Measurements from ENCODE around the gene MYO7B. TPM values are rescaled to one million over a fixed set of nuclear protein-coding genes. Genes with fewer than 3 reads are reported as not detected.

The MYO7B gene
- polyA plus RNA-seq, 4 donors: 85.6 to 617 (median 462) TPM

DNA sequence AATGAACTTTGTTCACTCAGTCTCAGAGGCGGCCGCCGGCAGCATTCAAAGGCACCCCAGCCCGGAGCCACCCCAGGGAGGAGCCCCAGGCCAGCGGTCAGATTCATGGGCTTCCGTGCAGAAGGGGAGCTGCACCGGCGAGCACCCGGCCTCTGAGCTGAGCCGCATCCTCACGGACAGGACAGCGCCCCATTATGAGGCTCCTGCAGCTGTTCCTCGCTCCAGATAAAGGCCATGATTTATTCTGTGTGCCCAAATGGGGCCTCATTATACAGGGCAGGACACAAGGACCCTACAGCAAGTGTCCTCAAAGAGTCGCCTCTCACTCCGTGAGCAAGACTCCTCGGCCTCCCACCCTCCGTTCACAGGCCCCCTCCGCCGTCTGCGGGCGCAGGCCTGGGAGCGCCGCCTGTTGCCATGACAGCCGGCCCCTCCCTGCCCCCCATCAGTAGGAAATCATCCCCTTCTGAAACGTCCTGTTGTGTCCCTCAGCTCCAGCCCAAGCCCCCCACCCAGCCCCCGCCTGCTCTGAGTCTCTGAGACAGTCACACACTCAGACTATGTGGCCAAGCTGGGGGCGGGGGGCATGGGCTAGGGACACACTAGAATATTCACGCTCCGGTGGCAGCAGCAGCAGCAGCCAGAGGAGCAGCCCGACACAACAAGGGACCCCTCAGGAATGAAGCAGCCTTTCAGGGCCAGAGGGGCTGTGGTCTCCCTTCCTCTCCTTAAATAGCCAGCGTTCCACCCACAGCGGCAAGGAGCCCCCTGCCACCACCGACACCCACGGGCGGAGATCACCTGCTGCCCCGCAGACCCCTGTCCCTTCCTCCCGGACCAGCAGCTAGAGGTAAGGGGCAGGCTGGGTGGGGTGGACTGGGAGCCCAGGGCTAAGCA lies 110.2 kb downstream of the MYO7B start, which contains the start of gene GPR17:
Gene GPR17 (plus strand): TSS at position 759 of the 897 bp plus-strand sequence. CDS start 4,583 bp downstream, outside the sequence.
- WGBS, 3 donors: 42 to 64% (median 62%) methylated on average over 36 to 37 of the region's 37 CpGs
- Histone ChIP-seq H3K36me3 (ENCODE audit: control insufficient read depth in 3 of 3, insufficient read depth in 2 of 3, low read depth in 1 of 3, low read length in 3 of 3) (peaks cover 0 to 4% (median 0%) of the 10 kb centered on the region in 3 donors), H3K27ac (ENCODE audit: low read depth in 1 of 3, low read length in 2 of 3) (peak within 1 kb of the TSS in 1 of 3 donors; percentile 43), H3K9me3 (ENCODE audit: control insufficient read depth in 2 of 2, insufficient read depth in 1 of 2, low read depth in 1 of 2, low read length in 1 of 2) (no peaks in the 10 kb centered on the region), H3K4me3 (ENCODE audit: low read depth in 1 of 3, low read length in 3 of 3) (no peak within 1 kb of the TSS), H3K27me3 (ENCODE audit: control insufficient read depth in 3 of 3, insufficient read depth in 3 of 3, low read length in 3 of 3) (no peaks in the 10 kb centered on the region), H3K4me1 (ENCODE audit: control insufficient read depth in 3 of 3, insufficient read depth in 2 of 3, low read depth in 1 of 3, low read length in 2 of 3) (peaks cover 0 to 7% (median 0%) of the 10 kb centered on the region in 3 donors)
- no peak for FAIRE-seq
- DNase-seq: peak; percentile 47 to 66

DNA sequence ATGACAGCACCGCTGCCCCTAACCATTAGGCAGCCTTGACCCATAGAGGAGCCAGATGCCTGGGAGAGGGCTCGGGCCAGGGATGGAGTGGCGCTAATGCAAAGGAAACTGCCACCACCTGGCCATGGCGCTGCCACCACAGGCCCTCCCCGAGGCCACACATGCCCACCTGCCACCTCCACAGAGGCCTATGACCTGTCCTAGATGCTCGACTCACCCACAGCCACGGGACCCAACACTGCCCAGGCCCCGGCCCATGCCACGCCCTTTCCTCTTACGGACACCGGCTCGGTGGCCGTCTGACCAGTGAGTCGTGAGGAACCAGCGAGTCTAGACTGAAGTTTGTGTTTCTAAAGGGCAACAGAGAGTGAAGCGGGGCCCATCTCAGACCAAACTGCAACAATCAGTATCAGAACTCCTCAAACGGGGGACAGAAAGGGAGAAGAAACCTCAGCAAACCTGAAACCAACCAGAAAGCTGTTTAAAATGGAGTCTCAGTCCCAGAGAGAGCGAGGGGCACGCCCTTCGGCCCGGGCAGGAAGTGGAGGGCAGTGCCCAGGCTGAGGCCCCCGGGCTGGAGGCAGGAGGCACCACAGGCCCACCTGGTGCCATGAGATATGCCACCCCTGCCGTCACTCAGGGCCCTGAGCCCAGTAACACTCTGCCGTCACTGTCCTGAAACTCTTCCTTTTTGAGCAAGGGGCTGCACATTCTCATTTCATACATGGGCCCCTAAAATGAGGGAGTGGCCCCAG lies 111.2 kb downstream of the MYO7B start:
- H3K36me3 ChIP-seq (ENCODE audit: control insufficient read depth in 3 of 3, insufficient read depth in 2 of 3, low read depth in 1 of 3, low read length in 3 of 3): peaks cover 0 to 4% (median 0%) of the 10 kb centered on the region in 3 donors
- no peak overlapping the region for H3K4me3 ChIP-seq (ENCODE audit: low read depth in 1 of 3, low read length in 3 of 3)
- peaks cover 0 to 7% (median 0%) of the 10 kb centered on the region in 3 donors for H3K4me1 ChIP-seq (ENCODE audit: control insufficient read depth in 3 of 3, insufficient read depth in 2 of 3, low read depth in 1 of 3, low read length in 2 of 3)
- no peak for DNase-seq
- H3K27ac ChIP-seq (ENCODE audit: low read depth in 1 of 3, low read length in 2 of 3): peak overlapping the region in 1 of 3 donors; percentile 43
- 67 to 72% (median 70%) methylated on average over 23 to 24 of the region's 24 CpGs for WGBS, 3 donors
- H3K27me3 ChIP-seq (ENCODE audit: control insufficient read depth in 3 of 3, insufficient read depth in 3 of 3, low read length in 3 of 3): no peaks in the 10 kb centered on the region
- no peaks in the 10 kb centered on the region for H3K9me3 ChIP-seq (ENCODE audit: control insufficient read depth in 2 of 2, insufficient read depth in 1 of 2, low read depth in 1 of 2, low read length in 1 of 2)
- no peak for FAIRE-seq

DNA sequence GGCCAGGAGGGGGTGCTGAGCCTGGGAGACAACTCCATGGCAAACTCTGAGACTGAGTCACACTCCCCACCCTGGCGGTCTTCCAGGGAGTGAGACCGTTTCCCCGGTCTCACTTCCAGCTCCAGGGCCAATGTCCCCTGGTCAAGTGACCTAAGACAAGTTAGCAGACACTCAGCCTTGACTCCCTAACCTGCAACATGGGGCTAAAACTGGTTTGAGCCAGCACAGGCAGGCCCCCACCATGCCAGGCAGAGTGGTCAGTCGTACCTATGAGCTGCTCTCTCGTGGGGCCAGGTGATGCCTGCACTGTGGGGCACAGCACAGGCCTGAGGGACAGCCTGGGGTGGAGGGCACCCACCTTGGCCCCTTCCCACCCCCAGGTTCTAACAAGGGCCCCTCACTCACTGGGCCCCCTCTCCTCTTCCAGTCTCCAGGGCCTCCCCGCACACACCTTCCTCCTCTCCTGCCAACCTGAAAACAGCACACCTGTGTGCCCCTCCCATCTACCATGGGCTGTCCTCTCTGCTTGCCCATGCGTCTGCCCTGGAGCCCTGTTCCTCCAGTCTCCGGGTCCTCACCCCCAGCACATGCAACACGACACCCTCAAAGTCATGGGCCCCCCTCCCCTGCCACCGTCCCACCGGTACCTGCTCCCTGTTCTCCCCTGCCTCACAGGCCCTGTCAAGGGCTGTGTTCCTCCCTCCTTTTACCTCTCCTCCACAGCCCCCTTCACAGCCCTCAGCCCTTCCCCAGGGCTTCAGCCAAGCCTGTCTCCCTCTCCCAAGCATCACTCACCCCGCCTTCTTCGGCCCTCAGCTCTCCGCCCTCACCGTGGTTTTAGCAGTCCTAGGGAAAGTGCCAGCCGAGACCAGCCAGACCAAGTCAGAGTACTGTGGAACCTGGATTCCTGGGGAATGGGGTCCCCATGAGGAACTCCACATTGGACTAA lies 112.0 kb downstream of the MYO7B start:
- H3K4me3 ChIP-seq (ENCODE audit: low read depth in 1 of 3, low read length in 3 of 3): no peak overlapping the region
- WGBS, 3 donors: 70 to 79% (median 78%) methylated on average over 14 to 16 of the region's 16 CpGs
- no peaks in the 10 kb centered on the region for H3K9me3 ChIP-seq (ENCODE audit: control insufficient read depth in 2 of 2, insufficient read depth in 1 of 2, low read depth in 1 of 2, low read length in 1 of 2)
- H3K4me1 ChIP-seq (ENCODE audit: control insufficient read depth in 3 of 3, insufficient read depth in 2 of 3, low read depth in 1 of 3, low read length in 2 of 3): peaks cover 0 to 7% (median 0%) of the 10 kb centered on the region in 3 donors
- FAIRE-seq: no peak
- no peaks in the 10 kb centered on the region for H3K27me3 ChIP-seq (ENCODE audit: control insufficient read depth in 3 of 3, insufficient read depth in 3 of 3, low read length in 3 of 3)
- no peak overlapping the region for H3K27ac ChIP-seq (ENCODE audit: low read depth in 1 of 3, low read length in 2 of 3)
- H3K36me3 ChIP-seq (ENCODE audit: control insufficient read depth in 3 of 3, insufficient read depth in 2 of 3, low read depth in 1 of 3, low read length in 3 of 3): peaks cover 0 to 7% (median 0%) of the 10 kb centered on the region in 3 donors
- no peak for DNase-seq

DNA sequence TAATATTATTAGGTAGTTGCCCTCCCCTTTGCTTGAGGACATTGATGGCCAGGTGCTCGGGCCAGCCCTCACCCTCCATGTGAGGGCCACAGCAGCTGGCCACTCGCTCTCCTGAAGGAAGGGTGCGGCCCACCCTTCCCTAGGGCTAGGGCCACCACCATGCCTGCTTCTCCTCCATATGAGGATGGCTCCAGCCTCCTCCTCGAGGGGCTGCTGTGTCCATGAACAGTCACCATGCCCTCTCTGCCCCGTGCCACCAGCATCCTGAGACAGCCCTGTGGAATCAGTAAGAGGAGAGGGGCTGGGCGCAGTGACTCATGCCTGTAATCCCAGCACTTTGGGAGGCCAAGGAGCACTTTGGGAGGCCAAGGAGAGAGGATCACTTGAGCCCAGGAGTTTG lies 112.8 kb downstream of the MYO7B start:
- Histone ChIP-seq H3K27me3 (ENCODE audit: control insufficient read depth in 3 of 3, insufficient read depth in 3 of 3, low read length in 3 of 3) (no peaks in the 10 kb centered on the region), H3K4me1 (ENCODE audit: control insufficient read depth in 3 of 3, insufficient read depth in 2 of 3, low read depth in 1 of 3, low read length in 2 of 3) (peaks cover 0 to 7% (median 0%) of the 10 kb centered on the region in 3 donors), H3K9me3 (ENCODE audit: control insufficient read depth in 2 of 2, insufficient read depth in 1 of 2, low read depth in 1 of 2, low read length in 1 of 2) (no peaks in the 10 kb centered on the region), H3K36me3 (ENCODE audit: control insufficient read depth in 3 of 3, insufficient read depth in 2 of 3, low read depth in 1 of 3, low read length in 3 of 3) (peaks cover 0 to 7% (median 0%) of the 10 kb centered on the region in 3 donors), H3K27ac (ENCODE audit: low read depth in 1 of 3, low read length in 2 of 3) (no peak overlapping the region), H3K4me3 (ENCODE audit: low read depth in 1 of 3, low read length in 3 of 3) (no peak overlapping the region)
- 76 to 83% (median 79%) methylated on average over 6 of the region's 6 CpGs for WGBS, 3 donors
- no peak for FAIRE-seq
- DNase-seq: no peak

DNA sequence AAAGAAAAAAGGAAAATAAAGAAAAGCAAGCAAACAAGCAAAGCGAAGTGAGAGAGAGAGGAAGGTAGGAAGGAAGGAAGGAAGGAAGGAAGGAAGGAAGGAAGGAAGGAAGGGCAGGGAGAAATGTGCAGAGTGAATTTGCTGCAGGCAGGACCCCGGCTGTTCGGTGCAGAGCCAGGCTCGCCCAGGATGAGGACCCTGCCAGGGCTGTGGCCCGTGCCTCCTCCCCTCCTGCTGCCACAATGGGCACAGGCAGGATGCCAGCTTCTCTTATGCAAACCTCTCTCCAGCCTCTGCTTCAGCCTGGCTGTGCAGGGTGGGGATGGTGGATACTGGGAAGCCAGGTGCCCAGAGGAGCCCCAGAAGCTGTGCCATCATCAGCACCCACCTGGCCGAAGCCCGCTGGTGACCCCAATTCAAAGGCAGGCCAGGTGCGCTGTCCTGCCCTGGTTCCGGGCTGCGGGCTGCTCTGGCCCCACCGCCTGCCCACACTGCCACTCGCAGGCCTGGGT lies 113.7 kb downstream of the MYO7B start:
- no peak overlapping the region for H3K27ac ChIP-seq (ENCODE audit: low read depth in 1 of 3, low read length in 2 of 3)
- peaks cover 0 to 7% (median 0%) of the 10 kb centered on the region in 3 donors for H3K4me1 ChIP-seq (ENCODE audit: control insufficient read depth in 3 of 3, insufficient read depth in 2 of 3, low read depth in 1 of 3, low read length in 2 of 3)
- no peak overlapping the region for H3K4me3 ChIP-seq (ENCODE audit: low read depth in 1 of 3, low read length in 3 of 3)
- WGBS, 3 donors: 68 to 74% (median 73%) methylated on average over 12 of the region's 12 CpGs
- H3K9me3 ChIP-seq (ENCODE audit: control insufficient read depth in 2 of 2, insufficient read depth in 1 of 2, low read depth in 1 of 2, low read length in 1 of 2): no peaks in the 10 kb centered on the region
- FAIRE-seq: no peak
- H3K27me3 ChIP-seq (ENCODE audit: control insufficient read depth in 3 of 3, insufficient read depth in 3 of 3, low read length in 3 of 3): no peaks in the 10 kb centered on the region
- DNase-seq: no peak
- H3K36me3 ChIP-seq (ENCODE audit: control insufficient read depth in 3 of 3, insufficient read depth in 2 of 3, low read depth in 1 of 3, low read length in 3 of 3): peaks cover 0 to 7% (median 0%) of the 10 kb centered on the region in 3 donors

DNA sequence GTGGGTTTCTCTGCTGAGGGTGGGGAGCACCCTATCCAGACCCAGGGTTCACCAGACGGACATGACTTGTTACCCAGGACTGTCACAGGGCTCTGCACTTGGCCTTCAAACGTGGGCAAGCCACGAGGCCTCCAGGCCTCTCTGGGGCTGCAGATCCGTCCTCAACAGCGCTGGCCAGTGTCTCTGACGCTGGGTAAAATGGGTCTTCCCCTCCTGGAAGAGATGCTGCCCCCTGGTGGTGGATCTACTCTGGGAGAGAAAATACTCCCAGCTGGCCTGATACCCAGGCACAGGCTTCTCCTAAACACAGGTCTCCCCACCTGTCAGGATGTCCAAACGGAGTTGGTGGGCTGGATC lies 114.2 kb downstream of the MYO7B start:
- Histone ChIP-seq H3K9me3 (ENCODE audit: control insufficient read depth in 2 of 2, insufficient read depth in 1 of 2, low read depth in 1 of 2, low read length in 1 of 2) (no peaks in the 10 kb centered on the region), H3K4me3 (ENCODE audit: low read depth in 1 of 3, low read length in 3 of 3) (no peak overlapping the region), H3K36me3 (ENCODE audit: control insufficient read depth in 3 of 3, insufficient read depth in 2 of 3, low read depth in 1 of 3, low read length in 3 of 3) (peaks cover 0 to 7% (median 0%) of the 10 kb centered on the region in 3 donors), H3K27me3 (ENCODE audit: control insufficient read depth in 3 of 3, insufficient read depth in 3 of 3, low read length in 3 of 3) (no peaks in the 10 kb centered on the region), H3K4me1 (ENCODE audit: control insufficient read depth in 3 of 3, insufficient read depth in 2 of 3, low read depth in 1 of 3, low read length in 2 of 3) (peaks cover 0 to 7% (median 0%) of the 10 kb centered on the region in 3 donors), H3K27ac (ENCODE audit: low read depth in 1 of 3, low read length in 2 of 3) (peak overlapping the region in 1 of 3 donors; percentile 4)
- no peak for FAIRE-seq
- 4 to 10% (median 7%) methylated on average over 7 of the region's 7 CpGs for WGBS, 3 donors
- DNase-seq: peak; percentile 82 to 85

DNA sequence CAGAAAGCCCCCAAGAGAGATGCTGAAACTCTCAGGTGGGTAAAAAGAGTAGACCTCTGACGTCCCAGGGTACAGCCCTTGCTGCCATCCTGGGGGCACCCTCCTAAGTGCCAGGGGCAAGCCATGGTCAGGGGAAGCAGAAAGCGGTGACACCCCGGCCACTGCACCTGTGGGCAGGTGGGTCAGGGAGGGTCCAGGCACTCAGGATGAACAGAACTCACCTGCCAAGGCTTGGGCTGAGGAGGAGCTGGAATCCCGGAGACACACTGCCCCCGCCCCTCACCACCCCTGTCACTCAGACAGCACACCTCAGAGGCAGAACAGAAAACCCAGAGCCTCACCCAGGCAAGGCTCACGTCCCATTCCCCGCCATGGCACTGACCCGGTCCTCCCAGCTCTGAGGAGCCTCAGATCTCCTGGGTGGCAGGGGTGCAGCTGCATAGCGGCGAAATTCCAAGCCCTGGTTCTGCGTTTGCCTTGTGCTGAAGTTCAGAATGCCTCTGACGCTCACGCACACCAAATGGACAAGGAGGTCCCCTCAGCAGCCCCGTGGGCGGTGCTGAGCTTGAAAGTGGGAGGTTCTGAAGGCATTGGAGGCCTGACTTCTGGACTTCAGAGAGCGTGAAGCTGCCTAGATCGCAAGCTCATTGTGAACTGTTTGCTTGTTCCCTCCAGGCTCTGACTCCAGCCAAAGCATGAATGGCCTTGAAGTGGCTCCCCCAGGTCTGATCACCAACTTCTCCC lies 114.7 kb downstream of the MYO7B start:
- Histone ChIP-seq H3K36me3 (ENCODE audit: control insufficient read depth in 3 of 3, insufficient read depth in 2 of 3, low read depth in 1 of 3, low read length in 3 of 3) (peaks cover 0 to 7% (median 0%) of the 10 kb centered on the region in 3 donors), H3K27me3 (ENCODE audit: control insufficient read depth in 3 of 3, insufficient read depth in 3 of 3, low read length in 3 of 3) (no peaks in the 10 kb centered on the region), H3K4me1 (ENCODE audit: control insufficient read depth in 3 of 3, insufficient read depth in 2 of 3, low read depth in 1 of 3, low read length in 2 of 3) (peaks cover 0 to 7% (median 0%) of the 10 kb centered on the region in 3 donors), H3K27ac (ENCODE audit: low read depth in 1 of 3, low read length in 2 of 3) (peak overlapping the region in 1 of 3 donors; percentile 4), H3K4me3 (ENCODE audit: low read depth in 1 of 3, low read length in 3 of 3) (no peak overlapping the region), H3K9me3 (ENCODE audit: control insufficient read depth in 2 of 2, insufficient read depth in 1 of 2, low read depth in 1 of 2, low read length in 1 of 2) (no peaks in the 10 kb centered on the region)
- 60 to 70% (median 64%) methylated on average over 17 of the region's 17 CpGs for WGBS, 3 donors
- FAIRE-seq (no peak), DNase-seq (no peak)

Data from small intestine (tissue), 7 donors.